Spleen (tissue), 11 donors: Measurements from ENCODE around the gene KIAA1549. TPM values are rescaled to one million over a fixed set of nuclear protein-coding genes. Genes with fewer than 3 reads are reported as not detected.

Source experiments
- DNase-seq: peaks from one replicate; pipeline ENCODE4 v3.0.0-alpha.2; 2020
- H3K27ac ChIP-seq, 8 donors: fragments of 200-600 bp; sonication (generic) in 7 of 8; 1 replicate in 4 of 8; 2 replicates in 4 of 8; pipeline versions ENCODE4 v1.5.0 to v1.8.0; 2016 to 2021; ENCODE audit warnings: inconsistent platforms in 4 of 8, mild to moderate bottlenecking in 4 of 8, moderate library complexity in 1 of 8
- H3K27me3 ChIP-seq, 7 donors: fragments of 200-600 bp; sonication (generic) in 6 of 7; replicated peaks in 1 of 7; 1 replicate in 4 of 7; 2 replicates in 3 of 7; pipeline versions ENCODE4 v1.5.0 to v1.8.0; 2016 to 2021; ENCODE audit warnings: inconsistent platforms in 3 of 7, mild to moderate bottlenecking in 1 of 7
- H3K36me3 ChIP-seq, 6 donors: fragments of 200-600 bp; sonication (generic) in 5 of 6; 1 replicate in 4 of 6; 2 replicates in 2 of 6; pipeline versions ENCODE4 v1.5.0 to v1.8.0; 2016 to 2021; ENCODE audit warnings: inconsistent platforms in 2 of 6
- H3K4me1 ChIP-seq, 6 donors: fragments of 200-600 bp; sonication (generic) in 5 of 6; 1 replicate in 3 of 6; 2 replicates in 3 of 6; pipeline versions ENCODE4 v1.5.0 to v1.8.0; 2016 to 2021; ENCODE audit warnings: inconsistent platforms in 3 of 6
- H3K4me3 ChIP-seq, 8 donors: fragments of 200-600 bp; sonication (generic) in 7 of 8; 1 replicate in 4 of 8; 2 replicates in 4 of 8; pipeline versions ENCODE4 v1.5.0 to v1.8.0; 2016 to 2021; ENCODE audit warnings: inconsistent platforms in 4 of 8, mild to moderate bottlenecking in 4 of 8, moderate library complexity in 2 of 8
- H3K9me3 ChIP-seq, 8 donors: fragments of 200-600 bp; sonication (generic) in 7 of 8; 1 replicate in 4 of 8; 2 replicates in 4 of 8; pipeline versions ENCODE4 v1.5.0 to v1.8.0; 2016 to 2021; ENCODE audit warnings: inconsistent platforms in 4 of 8
- CTCF ChIP-seq, 11 experiments: fragments of 200-600 bp in 7 of 11; fragments of 450-650 bp in 4 of 11; sonication (generic) in 4 of 11; IDR thresholded peaks in 8 of 11; conservative IDR thresholded peaks in 3 of 11; 1 replicate in 7 of 11; 2 replicates in 4 of 11; pipeline versions ENCODE4 v1.4.0 to v1.8.0; 2016 to 2021; ENCODE audit warnings: antibody characterized with exemption in 11 of 11, inconsistent platforms in 4 of 11, mild to moderate bottlenecking in 1 of 11
- POLR2A ChIP-seq, 3 donors: fragments of 450-650 bp; IDR thresholded peaks; one replicate each; pipeline ENCODE4 v1.5.1; 2017; ENCODE audit warnings: antibody characterized with exemption in 3 of 3, mild to moderate bottlenecking in 1 of 3
- POLR2AphosphoS5 ChIP-seq, 3 donors: sonication (generic); formaldehyde crosslinking; IDR thresholded peaks; one replicate each; pipeline ENCODE4 v1.5.1; 2017; ENCODE audit warnings: antibody characterized with exemption in 3 of 3
- WGBS, 5 donors: extraction: QIAGEN DNeasy Blood & Tissue Kit in 3 of 5; methylation state at CpG; one replicate each; pipeline versions ENCODE4 v1.1.5 to v1.1.7; 2013 to 2018; 5-methylcytosine and 5-hydroxymethylcytosine counted together
- intact Hi-C: fragments of 100-400 bp; cut with DNase I; formaldehyde crosslinking; loops from one replicate; pipeline ENCODE4 v1.15.0; 2023; ENCODE audit warnings: low total_unique reads
- polyA plus RNA-seq, 3 donors: library from polyadenylated mRNA; stranded (reverse); fragments of 200-250 nt; gene quantifications; one replicate each; pipeline ENCODE4 v1.2.1, GENCODE V29; 2013
- total RNA-seq, 7 donors: library from RNA; depleted of rRNA in 3 of 7; stranded (reverse); fragments of >200 nt in 3 of 7; fragmentation: NEBNext Ultra II Directional in 4 of 7; extraction: Animal tissue kit (Norgen Biotek cat#: 25700) in 4 of 7; gene quantifications; one replicate each; pipeline versions ENCODE4 v1.1.0 to v1.2.1, GENCODE V29; 2016 to 2021
- donor health status: healthy with polysubstance abuse.
- donor health status: DM: no; HTN: no; CAD: no; lungs with moderate emphysema.
- donor health status: DM: no; HTN: no; CAD: no.
- donor health status: Bipolar disorder and iron deficiency.
- donor health status: healthy.
- donor health status: DM: no; HTN: no; CAD: no.
- donor health status: DM: yes; HTN: yes; CAD: no.

Gene KIAA1549
- total and polyA plus RNA-seq, 10 donors, result 0.03 to 1.8 (median 0.85) TPM

- no peak for DNase-seq
- TF ChIP-seq POLR2A (IDR thresholded peaks at IDR 0.05) (no peak), POLR2AphosphoS5 (IDR thresholded peaks at IDR 0.05) (no peak), CTCF (IDR thresholded peaks at IDR 0.05 in 8 of 11, conservative IDR thresholded peaks at IDR 0.05 in 3 of 11) (no peak)
- H3K36me3 ChIP-seq, result peaks cover 0 to 7% (median 0%) of the 10 kb centered on the region in 6 donors
Measured at GRCh38 chr7:138861051-138861450, 120.1 kb downstream of the KIAA1549 start.

DNA sequence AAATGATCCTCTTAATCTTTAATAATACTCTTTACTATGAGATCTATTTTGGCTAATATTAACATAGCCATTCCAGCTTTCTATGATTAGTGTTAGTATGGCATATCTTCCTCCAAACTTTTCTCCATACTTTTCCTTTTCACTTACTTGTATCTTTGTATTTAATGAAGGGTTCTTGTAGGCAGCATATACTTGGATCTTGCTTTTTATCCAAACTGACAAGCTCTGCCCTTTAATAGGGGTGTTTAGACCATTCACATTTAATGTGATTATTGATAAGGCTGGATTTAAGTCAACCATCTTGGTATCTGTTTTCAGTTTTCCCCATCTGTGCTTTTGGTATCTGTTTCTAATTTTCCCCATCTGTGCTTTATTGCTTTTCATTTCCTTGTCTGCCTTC is 123.5 kb downstream of the KIAA1549 start:
- H3K9me3 ChIP-seq, result peaks cover 0 to 26% (median 21%) of the 10 kb centered on the region in 8 donors
- no peaks in the 10 kb centered on the region for H3K4me1 ChIP-seq
- no peaks in the 10 kb centered on the region for H3K27me3 ChIP-seq
- intact Hi-C loops, result no loop called here
- peaks cover 0 to 7% (median 0%) of the 10 kb centered on the region in 6 donors for H3K36me3 ChIP-seq
- no peak overlapping the region for H3K27ac ChIP-seq
- TF ChIP-seq POLR2AphosphoS5 (IDR thresholded peaks at IDR 0.05) (no peak), CTCF (IDR thresholded peaks at IDR 0.05 in 8 of 11, conservative IDR thresholded peaks at IDR 0.05 in 3 of 11) (no peak), POLR2A (IDR thresholded peaks at IDR 0.05) (no peak)
- no peak overlapping the region for H3K4me3 ChIP-seq
- no peak for DNase-seq

More at GRCh38 chr7:138861051-138861450, 120.1 kb downstream of the KIAA1549 start:
- H3K4me3 ChIP-seq, result no peak overlapping the region
- H3K4me1 ChIP-seq, result no peaks in the 10 kb centered on the region
- intact Hi-C loops, result no loop called here
- H3K27me3 ChIP-seq, result no peaks in the 10 kb centered on the region
- peaks cover 0 to 26% (median 21%) of the 10 kb centered on the region in 8 donors for H3K9me3 ChIP-seq
- WGBS, 5 donors, result 92 to 97% (median 94%) methylated on average over 16 of the region's 16 CpGs
- H3K27ac ChIP-seq, result no peak overlapping the region

- no peak for DNase-seq
- no peaks in the 10 kb centered on the region for H3K4me1 ChIP-seq
- H3K27me3 ChIP-seq, result no peaks in the 10 kb centered on the region
- no peak for TF ChIP-seq POLR2A (IDR thresholded peaks at IDR 0.05)
- no peak for TF ChIP-seq POLR2AphosphoS5 (IDR thresholded peaks at IDR 0.05)
- no peak for TF ChIP-seq CTCF (IDR thresholded peaks at IDR 0.05 in 8 of 11, conservative IDR thresholded peaks at IDR 0.05 in 3 of 11)
- intact Hi-C loops, result no loop called here
- 78 to 94% (median 93%) methylated on average over 5 of the region's 5 CpGs for WGBS, 5 donors
- no peak overlapping the region for H3K27ac ChIP-seq
- H3K36me3 ChIP-seq, result peaks cover 0 to 7% (median 0%) of the 10 kb centered on the region in 6 donors
- H3K9me3 ChIP-seq, result peaks cover 0 to 31% (median 26%) of the 10 kb centered on the region in 8 donors
- H3K4me3 ChIP-seq, result no peak overlapping the region
Measured at GRCh38 chr7:138854115-138854645, 127.0 kb downstream of the KIAA1549 start.

DNA sequence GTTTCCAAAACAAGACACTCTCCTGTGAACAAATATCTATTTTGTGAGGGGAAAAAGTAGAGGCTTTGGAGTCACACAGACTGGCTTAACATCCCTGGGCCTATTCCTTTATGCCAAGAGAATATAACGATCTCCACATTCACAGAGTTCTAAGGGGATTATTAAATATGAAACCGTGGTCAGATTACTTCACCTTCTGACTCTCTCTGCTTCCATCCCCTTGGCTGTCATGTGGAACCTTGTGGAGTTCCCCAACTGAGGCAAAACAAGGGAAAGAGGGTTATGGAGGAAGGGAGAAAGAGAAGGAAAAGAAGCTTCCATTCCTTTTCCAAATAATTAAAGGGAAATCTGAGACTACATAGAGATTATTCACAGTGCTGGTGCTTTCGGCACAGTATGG is 127.7 kb downstream of the KIAA1549 start:
- 74 to 85% (median 82%) methylated on average over 3 of the region's 3 CpGs for WGBS, 5 donors

More for the DNA sequence above, 127.7 kb downstream of the KIAA1549 start:
- Histone ChIP-seq H3K27ac (no peak overlapping the region), H3K4me1 (no peaks in the 10 kb centered on the region), H3K27me3 (no peaks in the 10 kb centered on the region), H3K9me3 (peaks cover 0 to 28% (median 23%) of the 10 kb centered on the region in 8 donors), H3K36me3 (peaks cover 0 to 7% (median 0%) of the 10 kb centered on the region in 6 donors), H3K4me3 (no peak overlapping the region)
- TF ChIP-seq CTCF (IDR thresholded peaks at IDR 0.05 in 8 of 11, conservative IDR thresholded peaks at IDR 0.05 in 3 of 11) (no peak), POLR2AphosphoS5 (IDR thresholded peaks at IDR 0.05) (no peak), POLR2A (IDR thresholded peaks at IDR 0.05) (no peak)
- DNase-seq, result no peak
- intact Hi-C loops, result no loop called here
